ENCODE data around the gene SCO2.
"Not testable (repeated sequence)": the region's sequence is repeated elsewhere in the genome, so short reads cannot be mapped to it uniquely, and the experiment has no call there.

DNA sequence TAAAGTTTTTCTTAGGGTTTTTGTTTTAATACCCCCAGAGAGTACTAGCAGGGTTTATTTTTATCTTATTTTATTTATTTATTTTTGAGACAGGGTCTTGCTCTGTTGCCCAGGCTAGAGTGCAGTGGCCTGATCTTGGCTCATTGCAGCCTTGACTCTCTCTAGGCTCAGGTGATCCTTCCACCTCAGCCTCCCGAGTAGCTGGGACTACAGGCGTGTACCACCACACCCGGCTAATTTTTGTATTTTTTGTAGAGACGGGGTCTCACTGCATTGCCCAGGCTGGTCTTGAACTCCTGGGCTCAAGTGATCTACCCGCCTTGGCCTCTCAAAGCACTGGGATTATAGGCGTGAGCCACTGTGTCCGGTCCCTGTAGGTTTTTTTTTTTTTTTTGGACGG lies 5.2 kb downstream of the SCO2 start:
- not testable (repeated sequence) for TF ChIP-seq HNRNPL (IDR thresholded peaks at IDR 0.05; ENCODE audit: low read depth, low read length); NFE2L1 (tag; IDR thresholded peaks at IDR 0.05; ENCODE audit: borderline replicate concordance, low read depth); POLR2A (conservative IDR thresholded peaks at IDR 0.05); KAT8 (IDR thresholded peaks at IDR 0.05; ENCODE audit: low read depth); CHD2 (IDR thresholded peaks at IDR 0.05; ENCODE audit: low read depth, low read length); POLR2AphosphoS2 (IDR thresholded peaks at IDR 0.05; ENCODE audit: low read length); YY1 (IDR thresholded peaks at IDR 0.05; ENCODE audit: borderline replicate concordance in 1 of 3, control insufficient read depth in 1 of 3, extremely low read depth in 1 of 3, insufficient read depth in 3 of 3, insufficient read length in 1 of 3, insufficient replicate concordance in 2 of 3, low read depth in 1 of 3, low read length in 2 of 3); SIN3B (IDR thresholded peaks at IDR 0.05; ENCODE audit: low read depth); BRD4 (IDR thresholded peaks at IDR 0.05); JUNB (CRISPR knock-in tag; conservative IDR thresholded peaks at IDR 0.05)
- TF ChIP-seq, protein P1, sequence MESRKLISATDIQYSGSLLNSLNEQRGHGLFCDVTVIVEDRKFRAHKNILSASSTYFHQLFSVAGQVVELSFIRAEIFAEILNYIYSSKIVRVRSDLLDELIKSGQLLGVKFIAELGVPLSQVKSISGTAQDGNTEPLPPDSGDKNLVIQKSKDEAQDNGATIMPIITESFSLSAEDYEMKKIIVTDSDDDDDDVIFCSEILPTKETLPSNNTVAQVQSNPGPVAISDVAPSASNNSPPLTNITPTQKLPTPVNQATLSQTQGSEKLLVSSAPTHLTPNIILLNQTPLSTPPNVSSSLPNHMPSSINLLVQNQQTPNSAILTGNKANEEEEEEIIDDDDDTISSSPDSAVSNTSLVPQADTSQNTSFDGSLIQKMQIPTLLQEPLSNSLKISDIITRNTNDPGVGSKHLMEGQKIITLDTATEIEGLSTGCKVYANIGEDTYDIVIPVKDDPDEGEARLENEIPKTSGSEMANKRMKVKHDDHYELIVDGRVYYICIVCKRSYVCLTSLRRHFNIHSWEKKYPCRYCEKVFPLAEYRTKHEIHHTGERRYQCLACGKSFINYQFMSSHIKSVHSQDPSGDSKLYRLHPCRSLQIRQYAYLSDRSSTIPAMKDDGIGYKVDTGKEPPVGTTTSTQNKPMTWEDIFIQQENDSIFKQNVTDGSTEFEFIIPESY (CRISPR knock-in tag; IDR thresholded peaks at IDR 0.05) = not testable (repeated sequence)
- TF ChIP-seq, protein P2, sequence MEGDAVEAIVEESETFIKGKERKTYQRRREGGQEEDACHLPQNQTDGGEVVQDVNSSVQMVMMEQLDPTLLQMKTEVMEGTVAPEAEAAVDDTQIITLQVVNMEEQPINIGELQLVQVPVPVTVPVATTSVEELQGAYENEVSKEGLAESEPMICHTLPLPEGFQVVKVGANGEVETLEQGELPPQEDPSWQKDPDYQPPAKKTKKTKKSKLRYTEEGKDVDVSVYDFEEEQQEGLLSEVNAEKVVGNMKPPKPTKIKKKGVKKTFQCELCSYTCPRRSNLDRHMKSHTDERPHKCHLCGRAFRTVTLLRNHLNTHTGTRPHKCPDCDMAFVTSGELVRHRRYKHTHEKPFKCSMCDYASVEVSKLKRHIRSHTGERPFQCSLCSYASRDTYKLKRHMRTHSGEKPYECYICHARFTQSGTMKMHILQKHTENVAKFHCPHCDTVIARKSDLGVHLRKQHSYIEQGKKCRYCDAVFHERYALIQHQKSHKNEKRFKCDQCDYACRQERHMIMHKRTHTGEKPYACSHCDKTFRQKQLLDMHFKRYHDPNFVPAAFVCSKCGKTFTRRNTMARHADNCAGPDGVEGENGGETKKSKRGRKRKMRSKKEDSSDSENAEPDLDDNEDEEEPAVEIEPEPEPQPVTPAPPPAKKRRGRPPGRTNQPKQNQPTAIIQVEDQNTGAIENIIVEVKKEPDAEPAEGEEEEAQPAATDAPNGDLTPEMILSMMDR (IDR thresholded peaks at IDR 0.05 in 2 of 3, conservative IDR thresholded peaks at IDR 0.05 in 1 of 3; ENCODE audit: insufficient read depth in 2 of 3, low read depth in 1 of 3, low read length in 3 of 3) = not testable (repeated sequence)
- TF ChIP-seq, protein P3, sequence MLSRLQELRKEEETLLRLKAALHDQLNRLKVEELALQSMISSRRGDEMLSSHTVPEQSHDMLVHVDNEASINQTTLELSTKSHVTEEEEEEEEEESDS (CRISPR knock-in tag; IDR thresholded peaks at IDR 0.05) = not testable (repeated sequence)
